ENCODE data around the gene LCLAT1.

DNA sequence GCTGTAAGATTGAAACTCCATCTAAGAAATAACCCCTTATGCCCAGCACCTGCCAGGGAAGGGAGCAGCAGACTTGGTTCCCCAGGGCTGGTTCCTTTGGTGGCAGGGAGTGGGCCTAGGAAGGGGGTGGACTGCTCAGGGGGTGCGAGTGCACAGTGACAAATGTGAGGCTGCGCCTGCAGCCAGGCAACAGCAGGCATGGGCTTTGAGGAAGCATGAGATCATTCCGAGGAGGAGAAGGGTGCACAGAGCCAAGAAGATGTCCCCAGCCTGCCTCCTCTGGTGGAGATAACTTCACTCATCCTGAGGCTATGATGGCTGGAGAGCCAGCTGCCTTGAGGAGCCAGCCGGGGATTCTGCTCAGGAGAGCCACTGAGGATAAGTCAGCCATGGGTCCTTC, 202.2 kb downstream of the LCLAT1 start:
- TF ChIP-seq, protein P1, sequence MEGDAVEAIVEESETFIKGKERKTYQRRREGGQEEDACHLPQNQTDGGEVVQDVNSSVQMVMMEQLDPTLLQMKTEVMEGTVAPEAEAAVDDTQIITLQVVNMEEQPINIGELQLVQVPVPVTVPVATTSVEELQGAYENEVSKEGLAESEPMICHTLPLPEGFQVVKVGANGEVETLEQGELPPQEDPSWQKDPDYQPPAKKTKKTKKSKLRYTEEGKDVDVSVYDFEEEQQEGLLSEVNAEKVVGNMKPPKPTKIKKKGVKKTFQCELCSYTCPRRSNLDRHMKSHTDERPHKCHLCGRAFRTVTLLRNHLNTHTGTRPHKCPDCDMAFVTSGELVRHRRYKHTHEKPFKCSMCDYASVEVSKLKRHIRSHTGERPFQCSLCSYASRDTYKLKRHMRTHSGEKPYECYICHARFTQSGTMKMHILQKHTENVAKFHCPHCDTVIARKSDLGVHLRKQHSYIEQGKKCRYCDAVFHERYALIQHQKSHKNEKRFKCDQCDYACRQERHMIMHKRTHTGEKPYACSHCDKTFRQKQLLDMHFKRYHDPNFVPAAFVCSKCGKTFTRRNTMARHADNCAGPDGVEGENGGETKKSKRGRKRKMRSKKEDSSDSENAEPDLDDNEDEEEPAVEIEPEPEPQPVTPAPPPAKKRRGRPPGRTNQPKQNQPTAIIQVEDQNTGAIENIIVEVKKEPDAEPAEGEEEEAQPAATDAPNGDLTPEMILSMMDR (conservative IDR thresholded peaks at IDR 0.05), result no peak
- TF ChIP-seq ZFX (IDR thresholded peaks at IDR 0.05), result no peak
